DND-41 (cell line): Measurements from ENCODE around the gene SNAP47.

ENCODE experiments used
- ATAC-seq: fragments of 200-7000 bp; cut with Tn5 transposase; 3 replicates; pipeline ENCODE4 v1.9.1; 2021; ENCODE audit warnings: low read depth; ENCODE audit not compliant: insufficient read depth
- DNase-seq: peaks from one replicate; pipeline ENCODE4 v3.0.0-alpha.2; 2020
- H2AFZ ChIP-seq: 2 replicates; pipeline ENCODE4 v1.6.0; 2012; ENCODE audit warnings: low read depth, low read length
- H3K27ac ChIP-seq: 2 replicates; pipeline ENCODE4 v1.5.1; 2012; ENCODE audit warnings: low read length, inconsistent platforms
- H3K27me3 ChIP-seq: fragments of 200-600 bp; sonication (generic); 2 replicates; pipeline ENCODE4 v1.6.0; 2012; ENCODE audit warnings: low read length, mild to moderate bottlenecking, inconsistent platforms; ENCODE audit not compliant: insufficient read depth, poor library complexity
- H3K36me3 ChIP-seq: 2 replicates; pipeline ENCODE4 v1.5.1; 2012; ENCODE audit warnings: low read length, inconsistent platforms; ENCODE audit not compliant: insufficient read depth
- H3K4me1 ChIP-seq: 2 replicates; pipeline ENCODE4 v1.5.1; 2012; ENCODE audit warnings: mild to moderate bottlenecking, low read length; ENCODE audit not compliant: insufficient read depth
- H3K4me2 ChIP-seq: 2 replicates; pipeline ENCODE4 v1.6.0; 2012; ENCODE audit warnings: mild to moderate bottlenecking, moderate library complexity, low read length, inconsistent platforms; ENCODE audit not compliant: insufficient read depth
- H3K4me3 ChIP-seq, 2 experiments: fragments of 200-600 bp in 1 of 2; shearing (Covaris generic) in 1 of 2; 2 replicates each; pipeline ENCODE4 v1.5.1; 2012 to 2016; ENCODE audit warnings: inconsistent platforms in 2 of 2, low read length in 2 of 2, mild to moderate bottlenecking in 2 of 2, low read depth in 1 of 2, moderate library complexity in 1 of 2
- H3K79me2 ChIP-seq: 2 replicates; pipeline ENCODE4 v1.6.0; 2012; ENCODE audit warnings: low read length, inconsistent platforms; ENCODE audit not compliant: insufficient read depth
- H3K9ac ChIP-seq: 2 replicates; pipeline ENCODE4 v1.6.0; 2012; ENCODE audit warnings: low read depth, mild to moderate bottlenecking, inconsistent platforms, low read length, moderate library complexity
- H3K9me3 ChIP-seq: 2 replicates; pipeline ENCODE4 v1.5.1; 2012; ENCODE audit warnings: low read length, moderate library complexity, mild to moderate bottlenecking, inconsistent platforms; ENCODE audit not compliant: insufficient read depth, severe bottlenecking
- H4K20me1 ChIP-seq: 2 replicates; pipeline ENCODE4 v1.6.0; 2012; ENCODE audit warnings: low read length; ENCODE audit not compliant: insufficient read depth
- CTCF ChIP-seq: IDR thresholded peaks from 2 replicates; pipeline ENCODE4 v1.5.1; 2012; ENCODE audit warnings: borderline replicate concordance, low read length, moderate library complexity, mild to moderate bottlenecking; ENCODE audit not compliant: poor library complexity, severe bottlenecking; ENCODE audit errors: extremely low read depth
- EZH2 ChIP-seq: IDR thresholded peaks from 3 replicates; pipeline ENCODE4 v1.6.1; 2012; ENCODE audit warnings: borderline replicate concordance, low read depth, mild to moderate bottlenecking, moderate library complexity, low read length, inconsistent platforms; ENCODE audit not compliant: severe bottlenecking

Gene SNAP47

GRCh38 chr1:227766653-227767277 lies 31.5 kb downstream of the SNAP47 start:
- peaks cover 7% of the 10 kb centered on the region for H3K79me2 ChIP-seq
- peaks cover 83% of the 10 kb centered on the region for H3K36me3 ChIP-seq
- H3K4me2 ChIP-seq: no peak overlapping the region
- no peaks in the 10 kb centered on the region for H3K27me3 ChIP-seq
- TF ChIP-seq EZH2 (no peak), CTCF (no peak)
- H3K9ac ChIP-seq: no peak overlapping the region
- no peak for ATAC-seq
- no peak overlapping the region for H2AFZ ChIP-seq
- no peak overlapping the region for H3K27ac ChIP-seq
- peaks cover 34% of the 10 kb centered on the region for H4K20me1 ChIP-seq
- no peak for DNase-seq
- no peaks in the 10 kb centered on the region for H3K9me3 ChIP-seq
- no peak overlapping the region for H3K4me3 ChIP-seq
- H3K4me1 ChIP-seq: peaks cover 13% of the 10 kb centered on the region

- Histone ChIP-seq H3K36me3 (peaks cover 77% of the 10 kb centered on the region), H3K4me3 (no peak overlapping the region), H3K4me1 (peaks cover 6% of the 10 kb centered on the region), H3K27ac (no peak overlapping the region), H3K9me3 (no peaks in the 10 kb centered on the region), H3K4me2 (no peak overlapping the region), H2AFZ (no peak overlapping the region), H3K27me3 (no peaks in the 10 kb centered on the region), H3K9ac (no peak overlapping the region), H3K79me2 (peaks cover 7% of the 10 kb centered on the region), H4K20me1 (peaks cover 28% of the 10 kb centered on the region)
- DNase-seq (no peak), ATAC-seq (no peak)
- no peak for TF ChIP-seq CTCF
- no peak for TF ChIP-seq EZH2
Observed at GRCh38 chr1:227767401-227768124, 32.3 kb downstream of the SNAP47 start.

- Histone ChIP-seq H4K20me1 (peaks cover 24% of the 10 kb centered on the region), H3K9ac (no peak overlapping the region), H3K79me2 (peaks cover 6% of the 10 kb centered on the region), H3K27ac (no peak overlapping the region), H3K27me3 (no peaks in the 10 kb centered on the region), H3K4me1 (peaks cover 2% of the 10 kb centered on the region), H2AFZ (no peak overlapping the region), H3K36me3 (peaks cover 74% of the 10 kb centered on the region), H3K4me2 (no peak overlapping the region), H3K9me3 (no peaks in the 10 kb centered on the region), H3K4me3 (no peak overlapping the region)
- DNase-seq (no peak), ATAC-seq (no peak)
- no peak for TF ChIP-seq EZH2
- TF ChIP-seq CTCF: no peak
Observed at GRCh38 chr1:227768125-227768439, 32.8 kb downstream of the SNAP47 start.

- H3K79me2 ChIP-seq: peaks cover under 1% of the 10 kb centered on the region
- TF ChIP-seq CTCF: no peak
- TF ChIP-seq EZH2: no peak
- H3K9me3 ChIP-seq: no peaks in the 10 kb centered on the region
Observed at GRCh38 chr1:227768640-227769039, 33.4 kb downstream of the SNAP47 start.

More at GRCh38 chr1:227768640-227769039, 33.4 kb downstream of the SNAP47 start:
- Histone ChIP-seq H3K4me1 (no peaks in the 10 kb centered on the region; the same call in 1 of the 2 replicates), H3K36me3 (peaks cover 72% of the 10 kb centered on the region), H3K9ac (no peak overlapping the region), H2AFZ (no peak overlapping the region), H3K27ac (no peak overlapping the region), H4K20me1 (peaks cover 19% of the 10 kb centered on the region), H3K4me2 (no peak overlapping the region), H3K4me3 (no peak overlapping the region), H3K27me3 (no peaks in the 10 kb centered on the region)
- ATAC-seq (no peak), DNase-seq (no peak)
